VCaP (cell line): ENCODE data around the gene ZNF763.

Experiments used
- H3K27ac ChIP-seq: fragments of 450-650 bp; 2 replicates; pipeline ENCODE4 v1.5.1; 2017
- CTCF ChIP-seq: fragments of 450-650 bp; conservative IDR thresholded peaks from 2 replicates; pipeline ENCODE4 v1.5.1; 2017; ENCODE audit warnings: mild to moderate bottlenecking, moderate library complexity

The ZNF763 gene

GRCh38 chr19:12015015-12015752 is 50.3 kb downstream of the ZNF763 start:
- H3K27ac ChIP-seq = no peak overlapping the region
- TF ChIP-seq CTCF = no peak

- no peak for TF ChIP-seq CTCF
Observed at GRCh38 chr19:12015753-12016116, 50.9 kb downstream of the ZNF763 start.

More at GRCh38 chr19:12015753-12016116, 50.9 kb downstream of the ZNF763 start:
- H3K27ac ChIP-seq = no peak overlapping the region
